Uterus (tissue), 2 donors: ENCODE data around the gene F3.

ENCODE experiments used
- POLR2A ChIP-seq, 2 donors: fragments of 450-650 bp; IDR thresholded peaks; one replicate each; pipeline ENCODE4 v1.6.1; 2016; ENCODE audit warnings: antibody characterized with exemption in 2 of 2, mild to moderate bottlenecking in 1 of 2, moderate library complexity in 1 of 2
- TF ChIP-seq, protein P1 (sequence below), 4 experiments: fragments of 200-600 bp in 2 of 4; fragments of 450-650 bp in 2 of 4; sonication (generic) in 2 of 4; IDR thresholded peaks; one replicate each; pipeline ENCODE4 v1.5.1; 2016 to 2019; ENCODE audit warnings: antibody characterized with exemption in 4 of 4, mild to moderate bottlenecking in 2 of 4, moderate library complexity in 1 of 4

- TF ChIP-seq, protein P1, sequence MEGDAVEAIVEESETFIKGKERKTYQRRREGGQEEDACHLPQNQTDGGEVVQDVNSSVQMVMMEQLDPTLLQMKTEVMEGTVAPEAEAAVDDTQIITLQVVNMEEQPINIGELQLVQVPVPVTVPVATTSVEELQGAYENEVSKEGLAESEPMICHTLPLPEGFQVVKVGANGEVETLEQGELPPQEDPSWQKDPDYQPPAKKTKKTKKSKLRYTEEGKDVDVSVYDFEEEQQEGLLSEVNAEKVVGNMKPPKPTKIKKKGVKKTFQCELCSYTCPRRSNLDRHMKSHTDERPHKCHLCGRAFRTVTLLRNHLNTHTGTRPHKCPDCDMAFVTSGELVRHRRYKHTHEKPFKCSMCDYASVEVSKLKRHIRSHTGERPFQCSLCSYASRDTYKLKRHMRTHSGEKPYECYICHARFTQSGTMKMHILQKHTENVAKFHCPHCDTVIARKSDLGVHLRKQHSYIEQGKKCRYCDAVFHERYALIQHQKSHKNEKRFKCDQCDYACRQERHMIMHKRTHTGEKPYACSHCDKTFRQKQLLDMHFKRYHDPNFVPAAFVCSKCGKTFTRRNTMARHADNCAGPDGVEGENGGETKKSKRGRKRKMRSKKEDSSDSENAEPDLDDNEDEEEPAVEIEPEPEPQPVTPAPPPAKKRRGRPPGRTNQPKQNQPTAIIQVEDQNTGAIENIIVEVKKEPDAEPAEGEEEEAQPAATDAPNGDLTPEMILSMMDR (IDR thresholded peaks at IDR 0.05): no peak
- TF ChIP-seq POLR2A (IDR thresholded peaks at IDR 0.05): no peak
These were observed 9.9 kb downstream of the F3 start for GRCh38 chr1:94531664-94532063.
